ENCODE measurements around the gene PIGA.

The PIGA gene

DNA sequence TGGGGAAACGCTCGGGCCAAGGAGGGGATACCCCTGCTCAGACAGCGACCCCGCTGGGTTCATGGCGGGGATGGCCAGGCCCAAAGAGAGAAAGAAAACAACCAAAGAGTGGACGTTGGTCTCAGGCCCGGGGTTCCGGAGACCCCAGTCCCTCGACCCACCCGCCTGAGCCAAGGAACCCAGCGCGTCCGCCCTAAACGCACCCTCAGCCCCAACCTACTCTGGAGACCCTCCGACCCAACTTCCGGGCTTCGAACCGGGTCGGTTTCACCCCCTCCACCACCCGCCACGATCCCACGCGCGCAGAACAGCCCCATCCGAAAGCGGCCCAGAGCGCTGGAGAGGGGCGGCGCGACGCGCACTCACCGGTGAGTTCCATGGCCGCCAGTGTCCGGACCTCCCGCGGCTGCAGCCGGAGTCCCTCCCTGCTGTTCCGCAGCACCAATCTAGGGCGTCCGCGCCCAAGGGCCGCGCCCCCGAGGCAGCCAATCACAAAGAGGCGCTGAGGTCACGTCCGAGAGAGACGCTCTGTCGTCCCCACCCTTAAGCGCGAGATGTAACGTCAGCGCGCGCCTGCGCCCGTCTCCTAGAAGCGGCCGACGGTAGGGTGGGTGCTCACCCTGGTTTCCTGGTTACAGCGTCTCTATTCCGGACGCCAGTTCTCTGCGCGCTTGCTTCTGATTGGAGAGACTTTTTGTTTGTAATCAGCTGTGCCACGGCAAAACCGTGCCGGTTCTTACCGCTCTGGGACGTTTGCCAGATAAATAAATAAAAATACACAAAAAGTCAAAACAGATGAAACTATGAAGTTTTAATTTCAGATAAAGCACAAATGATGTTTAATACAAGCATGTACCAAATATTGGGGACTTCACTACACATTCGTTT, at the start of gene PIGA:
TSS of gene PIGA (minus strand) at position 389 of the 888 bp plus-strand sequence. CDS start 3,593 bp downstream, outside the sequence.
- DNase-seq: peak; percentile 73

DNA sequence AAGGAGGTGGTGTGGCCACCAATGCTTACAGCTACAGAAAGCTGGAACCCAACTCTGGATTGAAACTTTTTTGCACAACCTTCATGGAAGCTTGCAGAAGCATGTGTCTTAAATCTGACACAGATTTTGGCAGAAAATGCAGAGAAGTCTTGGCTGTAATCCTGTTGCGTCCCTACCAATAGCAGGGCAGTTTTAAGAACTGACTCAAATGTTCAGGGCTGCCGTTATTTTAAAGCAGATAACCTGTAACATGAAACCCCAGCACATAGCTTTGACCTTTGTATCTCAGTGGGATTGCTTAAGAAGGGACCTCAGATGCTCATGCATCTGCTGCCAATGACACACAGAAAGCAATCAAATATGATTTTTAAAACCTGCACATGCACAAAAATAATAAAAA, 49.0 kb upstream of the PIGA start, which contains the start of gene VEGFD:
TSS of gene VEGFD (minus strand) at position 110 of the 400 bp plus-strand sequence. CDS start 467 bp downstream, outside the sequence.
- no peak for DNase-seq

GRCh38 chrX:15382813-15383212, 47.5 kb upstream of the PIGA start:
- no peak for DNase-seq

- DNase-seq: no peak
These were observed 41.6 kb upstream of the PIGA start for GRCh38 chrX:15376956-15377355.

DNA sequence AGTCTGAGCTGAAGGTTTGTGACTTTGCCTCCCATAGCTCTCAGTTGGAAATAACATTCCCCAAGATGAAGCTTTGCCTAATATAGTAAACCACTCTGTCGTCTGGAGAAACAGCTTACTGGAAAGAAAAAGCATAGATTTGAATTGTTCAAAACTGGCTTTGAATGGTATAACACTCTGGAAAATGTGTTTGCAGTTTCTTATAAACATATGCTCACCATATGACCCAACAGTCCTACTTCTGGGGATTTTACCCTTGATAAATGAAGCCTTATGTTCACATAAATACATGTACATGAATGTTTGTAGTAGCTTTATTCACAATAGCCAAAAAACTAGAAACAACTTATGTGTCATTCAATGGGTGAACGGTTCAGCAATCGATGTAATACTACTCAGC, 38.7 kb upstream of the PIGA start:
- DNase-seq: no peak

DNA sequence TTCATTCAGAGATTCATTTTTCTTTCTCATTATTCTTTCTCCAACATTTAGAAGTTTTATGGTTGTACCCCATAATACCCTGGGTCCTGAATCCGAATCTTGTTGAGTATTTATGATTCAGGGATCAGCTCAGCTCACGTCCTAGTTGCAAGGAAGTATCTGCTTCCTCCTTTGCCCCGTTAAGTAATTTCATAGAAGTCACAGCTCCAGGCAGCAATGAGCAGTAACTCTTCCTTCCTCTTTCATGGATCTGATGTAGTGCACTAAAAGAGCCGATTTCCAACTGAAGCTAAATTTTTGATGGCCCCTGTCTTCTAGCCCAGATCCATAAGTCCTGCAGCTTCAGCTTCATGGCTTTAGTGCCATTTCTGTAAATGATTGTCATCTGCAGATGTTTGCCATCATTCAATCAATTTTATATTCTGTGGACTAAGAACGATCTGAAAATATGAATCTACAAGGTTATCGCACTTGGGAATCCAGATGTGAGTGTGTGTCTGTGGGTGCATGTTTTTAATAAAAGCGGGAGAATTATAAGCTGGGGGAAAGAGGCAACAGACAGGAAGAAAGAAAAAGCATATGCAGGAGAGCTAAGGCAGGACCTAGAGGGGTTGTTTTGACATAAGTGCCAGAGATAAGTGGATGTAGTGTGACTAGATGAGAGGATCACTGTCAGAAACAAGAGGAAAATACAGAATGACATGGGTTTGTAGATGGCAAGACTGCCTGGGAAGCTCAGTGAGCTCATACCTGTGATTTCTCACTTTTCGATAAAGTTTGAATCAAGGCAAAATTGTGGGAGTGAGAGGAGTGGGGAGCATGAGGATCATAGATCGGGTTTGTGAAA, 31.4 kb upstream of the PIGA start:
- DNase-seq: no peak

DNA sequence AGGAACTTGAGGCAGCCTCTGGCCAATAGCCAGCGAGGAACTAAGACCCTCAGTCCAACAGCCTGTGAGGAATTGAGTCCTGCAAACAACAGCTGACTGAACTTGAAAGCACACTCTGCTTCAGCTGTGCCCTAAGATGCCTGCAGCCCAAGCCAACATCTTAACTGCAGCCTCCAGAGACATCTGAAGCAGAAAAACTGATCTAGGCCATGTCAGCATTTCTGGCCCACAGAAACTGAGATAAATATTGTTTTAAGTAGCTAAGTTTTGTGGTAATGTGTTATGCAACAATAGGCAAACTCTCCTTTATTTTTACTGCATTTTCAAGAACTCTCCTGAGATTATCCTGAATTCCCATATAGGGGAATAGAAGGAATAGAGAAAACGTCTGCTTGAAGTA, 24.4 kb upstream of the PIGA start:
- no peak for DNase-seq

DNA sequence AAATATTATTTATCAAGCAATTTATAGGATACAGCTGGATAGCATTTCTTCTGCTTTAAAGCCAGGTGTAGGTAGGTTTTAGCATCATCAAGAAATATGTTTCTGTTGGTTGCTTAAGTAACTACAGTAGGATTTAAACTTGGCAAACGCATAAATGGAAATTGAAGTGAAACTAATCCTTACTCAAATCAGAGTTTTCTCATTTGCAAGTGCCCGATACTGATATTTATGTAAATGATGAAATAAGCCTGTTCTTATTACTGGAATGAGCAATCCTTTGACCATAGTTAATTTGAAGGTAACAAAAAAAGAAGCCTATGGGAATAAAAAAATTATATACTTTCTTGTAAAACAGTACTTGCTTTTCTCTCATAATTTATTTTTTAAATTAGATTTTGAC, 23.2 kb upstream of the PIGA start:
- no peak for DNase-seq

- DNase-seq: no peak
These were observed 21.1 kb upstream of the PIGA start for GRCh38 chrX:15356444-15356843.

DNA sequence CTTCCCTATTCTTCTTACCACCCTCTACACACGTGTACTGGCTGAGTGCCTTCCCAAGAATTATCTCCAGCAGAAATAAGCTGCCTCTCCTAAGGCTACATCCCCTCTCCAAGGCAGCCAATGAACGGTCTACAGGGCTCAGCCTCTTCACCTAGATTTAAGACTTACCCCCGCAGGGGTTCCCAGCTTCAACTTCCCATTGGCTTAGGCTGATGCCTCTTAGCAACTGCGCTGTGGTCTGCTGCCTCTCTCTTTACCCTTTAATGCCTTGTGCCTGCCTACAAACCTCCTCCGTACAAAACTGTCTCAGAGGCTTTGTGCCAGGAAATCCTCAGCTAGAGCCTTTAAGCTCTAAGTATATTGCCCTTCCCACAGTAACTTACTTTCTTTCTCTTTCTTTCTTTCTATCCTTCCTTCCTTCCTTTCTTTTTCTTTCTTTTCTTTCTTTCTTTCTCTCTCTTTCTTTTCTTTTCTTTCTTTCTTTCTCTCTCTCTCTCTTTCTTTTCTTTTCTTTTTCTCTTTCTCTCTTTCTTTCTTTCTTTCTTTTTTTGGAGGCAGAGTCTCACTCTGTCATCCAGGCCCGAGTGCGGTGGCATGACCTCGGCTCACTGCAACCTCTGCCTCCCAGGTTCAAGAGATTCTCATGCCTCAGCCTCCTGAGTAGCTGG, 15.1 kb upstream of the PIGA start:
- DNase-seq: no peak

DNA sequence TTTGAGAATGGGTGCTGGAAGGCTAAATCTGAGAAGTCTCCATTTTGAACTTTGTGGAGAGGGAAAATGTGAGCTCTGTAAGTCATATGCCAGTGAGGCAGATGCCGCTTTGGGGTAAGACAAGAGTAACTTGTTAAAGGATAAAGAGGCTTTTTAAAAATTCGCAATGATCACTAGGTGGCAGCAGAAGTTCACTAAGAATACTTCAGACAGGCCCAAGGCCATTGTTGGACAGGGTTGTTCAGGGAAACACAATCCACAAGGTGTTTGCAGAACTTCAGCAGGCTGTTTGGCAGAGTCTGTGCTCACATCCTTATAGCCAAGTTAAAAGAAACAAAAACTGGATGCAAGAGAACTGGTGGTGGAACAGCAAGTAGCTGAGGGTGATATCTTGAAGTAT, 13.7 kb upstream of the PIGA start:
- DNase-seq: peak; percentile 31

- no peak for DNase-seq
These were observed 10.7 kb upstream of the PIGA start for GRCh38 chrX:15345976-15346375.

GRCh38 chrX:15344106-15344505, 8.8 kb upstream of the PIGA start:
- DNase-seq: no peak

DNA sequence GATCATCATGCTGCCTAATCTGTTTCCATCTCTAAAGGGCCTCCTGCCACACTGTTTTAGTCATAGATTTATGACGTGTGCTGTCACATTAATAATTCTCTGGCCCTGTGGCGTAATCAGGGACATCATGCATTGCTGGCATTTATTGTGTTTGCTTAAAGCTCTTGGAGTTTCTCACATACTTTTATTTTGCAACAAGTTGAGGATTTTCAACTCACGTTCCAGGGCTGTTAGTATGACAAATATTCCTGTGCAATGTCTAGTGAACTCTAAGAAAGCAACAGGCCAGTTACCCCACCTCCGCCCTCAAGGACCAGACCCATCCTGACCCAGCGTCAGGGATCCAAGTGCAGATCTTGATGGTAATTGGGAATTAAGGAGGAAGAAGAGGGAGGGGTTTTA, 7.8 kb upstream of the PIGA start:
- DNase-seq: no peak

DNA sequence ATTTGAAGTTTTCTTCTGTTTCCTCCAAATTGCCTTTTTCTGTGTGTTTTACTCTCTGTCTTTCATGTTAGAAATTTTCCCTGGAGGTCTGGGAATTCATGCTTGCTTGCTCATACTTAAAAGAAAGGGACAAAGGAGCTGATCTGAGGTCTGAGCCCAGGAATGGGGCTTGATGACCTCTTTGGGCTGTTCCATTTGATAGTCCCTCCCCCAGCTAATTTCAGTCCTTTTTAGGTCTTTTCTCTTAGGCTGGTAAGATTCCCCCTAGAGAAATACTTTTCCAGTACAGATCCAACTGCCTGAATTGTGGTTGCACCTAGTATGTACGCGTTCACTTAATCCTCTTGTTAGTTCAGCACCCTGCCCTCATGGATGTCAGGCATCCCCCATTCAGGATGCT, 5.5 kb upstream of the PIGA start:
- DNase-seq: no peak

DNA sequence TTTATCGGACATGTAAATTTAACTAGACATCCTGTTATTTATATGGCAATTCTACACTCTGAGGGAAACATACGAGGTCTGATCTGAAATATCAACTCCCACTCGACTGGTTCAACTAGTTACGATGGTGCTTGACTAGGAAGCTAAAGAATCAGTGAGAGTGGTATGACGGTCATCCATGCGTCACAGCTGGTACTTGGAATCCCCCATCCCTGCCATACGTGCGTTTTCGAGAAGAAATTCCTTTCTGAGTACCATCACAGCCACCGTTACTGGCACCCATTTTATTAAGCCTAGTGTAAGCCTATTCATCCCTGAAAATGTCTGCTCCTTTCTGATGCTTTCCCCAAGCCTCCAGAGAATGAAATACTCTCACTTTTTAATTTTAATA, 695 bp upstream of the PIGA start:
- DNase-seq: no peak

GRCh38 chrX:15334561-15334960, 762 bp downstream of the PIGA start:
- DNase-seq: no peak

GRCh38 chrX:15328821-15329220, 6.5 kb downstream of the PIGA start:
- no peak for DNase-seq

DNA sequence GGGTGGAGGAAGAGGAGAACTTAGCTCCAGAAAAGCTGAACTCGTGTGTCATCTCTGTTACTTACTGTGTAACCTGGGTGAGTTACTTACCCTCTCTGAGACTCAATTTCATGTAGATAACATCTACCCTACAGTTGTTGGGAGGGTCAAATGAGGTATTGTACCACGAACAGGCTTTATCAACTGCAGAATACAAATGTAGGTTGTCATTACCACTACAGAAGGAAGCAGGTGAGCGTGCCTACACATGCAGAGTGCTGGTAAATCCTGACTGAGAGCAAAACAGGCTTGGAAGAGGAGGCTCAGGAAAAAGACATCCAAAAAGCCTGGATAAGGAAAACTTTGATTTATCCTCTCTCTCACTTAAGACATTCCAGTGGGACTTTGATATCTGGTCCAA, 7.2 kb downstream of the PIGA start:
- no peak for DNase-seq

- DNase-seq: no peak
These were observed 12.9 kb downstream of the PIGA start for GRCh38 chrX:15322472-15322871.

GRCh38 chrX:15322072-15322471, 13.3 kb downstream of the PIGA start:
- no peak for DNase-seq

GRCh38 chrX:15321447-15321846, 13.9 kb downstream of the PIGA start:
- no peak for DNase-seq

- DNase-seq: no peak
These were observed 15.0 kb downstream of the PIGA start for GRCh38 chrX:15320297-15320696.
